NT2/D1 (cell line): Measurements from ENCODE around the gene CDKN2B-AS1.

Source experiments
- SUZ12 ChIP-seq: IDR thresholded peaks from 2 replicates; pipeline ENCODE4 v1.6.1; 2011; ENCODE audit not compliant: insufficient read length, insufficient read depth; ENCODE audit errors: extremely low read depth
- YY1 ChIP-seq: IDR thresholded peaks from 2 replicates; pipeline ENCODE4 v1.6.1; 2011; ENCODE audit not compliant: insufficient read length, insufficient read depth
- ZNF274 ChIP-seq: IDR thresholded peaks from 2 replicates; pipeline ENCODE4 v1.6.1; 2011; ENCODE audit warnings: mild to moderate bottlenecking, low read depth, low read length

- TF ChIP-seq YY1 (no peak), SUZ12 (no peak), ZNF274 (no peak)
Measured at GRCh38 chr9:22002038-22002437, 7.4 kb downstream of the CDKN2B-AS1 start.
